Fibroblast of villous mesenchyme (primary cell): ENCODE data around the gene LIMS1. TPM values are rescaled to one million over a fixed set of nuclear protein-coding genes. Genes with fewer than 3 reads are reported as not detected.
A peak's percentile ranks its signal among the peaks of the same experiment; 100 is the strongest.

Source experiments
- DNase-seq: peaks from one replicate; pipeline ENCODE4 v3.0.0-alpha.2; 2010; ENCODE audit warnings: low read depth
- H3K4me3 ChIP-seq: 2 replicates; pipeline ENCODE4 v1.5.1; 2011; ENCODE audit warnings: low read depth, mild to moderate bottlenecking, low read length
- total RNA-seq: library from RNA; depleted of rRNA; stranded (reverse); fragments of >200 nt; gene quantifications from 2 replicates; pipeline ENCODE4 v1.2.3, GENCODE V29; 2012
- TF ChIP-seq, protein P1 (sequence below): IDR thresholded peaks from 2 replicates; pipeline ENCODE4 v1.5.1; 2012; ENCODE audit warnings: low read depth, mild to moderate bottlenecking, low read length; ENCODE audit not compliant: insufficient read depth

LIMS1 gene
- total RNA-seq, 1 donor: 152 TPM

DNA sequence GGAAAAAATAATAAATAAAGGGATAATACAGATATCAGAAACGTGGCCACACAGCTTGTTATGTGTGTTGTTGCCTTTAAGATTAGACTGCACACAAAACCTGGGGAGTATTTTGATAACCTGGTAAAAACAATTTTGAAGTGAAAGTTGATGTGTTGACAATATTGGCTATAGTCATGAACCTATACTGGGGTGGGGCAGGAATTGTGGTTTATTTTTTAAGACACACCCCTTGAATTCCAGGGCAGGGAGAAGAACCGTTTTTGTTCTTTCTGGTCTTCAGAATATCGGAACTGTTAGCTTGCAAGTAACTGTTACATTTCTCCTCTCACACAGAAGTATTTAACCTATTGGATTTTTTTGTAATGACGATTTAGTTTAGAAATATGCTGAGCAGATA is 80.4 kb downstream of the LIMS1 start:
- TF ChIP-seq, protein P1, sequence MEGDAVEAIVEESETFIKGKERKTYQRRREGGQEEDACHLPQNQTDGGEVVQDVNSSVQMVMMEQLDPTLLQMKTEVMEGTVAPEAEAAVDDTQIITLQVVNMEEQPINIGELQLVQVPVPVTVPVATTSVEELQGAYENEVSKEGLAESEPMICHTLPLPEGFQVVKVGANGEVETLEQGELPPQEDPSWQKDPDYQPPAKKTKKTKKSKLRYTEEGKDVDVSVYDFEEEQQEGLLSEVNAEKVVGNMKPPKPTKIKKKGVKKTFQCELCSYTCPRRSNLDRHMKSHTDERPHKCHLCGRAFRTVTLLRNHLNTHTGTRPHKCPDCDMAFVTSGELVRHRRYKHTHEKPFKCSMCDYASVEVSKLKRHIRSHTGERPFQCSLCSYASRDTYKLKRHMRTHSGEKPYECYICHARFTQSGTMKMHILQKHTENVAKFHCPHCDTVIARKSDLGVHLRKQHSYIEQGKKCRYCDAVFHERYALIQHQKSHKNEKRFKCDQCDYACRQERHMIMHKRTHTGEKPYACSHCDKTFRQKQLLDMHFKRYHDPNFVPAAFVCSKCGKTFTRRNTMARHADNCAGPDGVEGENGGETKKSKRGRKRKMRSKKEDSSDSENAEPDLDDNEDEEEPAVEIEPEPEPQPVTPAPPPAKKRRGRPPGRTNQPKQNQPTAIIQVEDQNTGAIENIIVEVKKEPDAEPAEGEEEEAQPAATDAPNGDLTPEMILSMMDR: no peak
- no peak for DNase-seq
- no peak overlapping the region for H3K4me3 ChIP-seq

DNA sequence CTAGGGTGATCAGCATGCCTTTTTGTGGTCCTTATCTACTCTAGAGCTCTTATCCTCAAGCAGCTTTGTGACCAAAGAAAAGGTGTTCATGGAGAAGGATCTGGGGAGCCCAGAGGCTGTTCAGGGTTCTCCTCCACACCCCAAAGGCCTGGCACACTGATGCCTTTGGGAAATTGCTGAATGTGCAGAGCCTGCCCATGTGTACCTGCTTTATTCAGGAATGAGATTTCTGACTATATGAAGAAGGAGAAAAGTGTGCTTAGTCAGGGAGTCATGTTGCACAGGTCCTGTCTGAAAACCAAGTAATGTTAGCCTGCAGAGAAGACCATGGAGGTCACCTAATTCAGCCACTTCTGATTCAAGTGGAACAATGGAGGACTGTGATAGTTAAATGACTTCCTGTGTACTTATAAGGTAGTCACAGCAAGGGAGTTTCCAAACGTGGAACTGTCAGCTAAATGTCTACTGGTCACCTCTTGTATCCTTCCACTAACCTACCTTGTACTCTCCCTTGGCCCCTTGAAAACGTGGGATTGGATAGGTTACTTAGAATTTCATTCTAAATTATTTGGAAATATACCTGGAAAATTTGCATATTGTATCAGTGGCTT is 81.3 kb downstream of the LIMS1 start:
- H3K4me3 ChIP-seq: no peak overlapping the region
- DNase-seq: no peak
- TF ChIP-seq, protein P1: no peak

DNA sequence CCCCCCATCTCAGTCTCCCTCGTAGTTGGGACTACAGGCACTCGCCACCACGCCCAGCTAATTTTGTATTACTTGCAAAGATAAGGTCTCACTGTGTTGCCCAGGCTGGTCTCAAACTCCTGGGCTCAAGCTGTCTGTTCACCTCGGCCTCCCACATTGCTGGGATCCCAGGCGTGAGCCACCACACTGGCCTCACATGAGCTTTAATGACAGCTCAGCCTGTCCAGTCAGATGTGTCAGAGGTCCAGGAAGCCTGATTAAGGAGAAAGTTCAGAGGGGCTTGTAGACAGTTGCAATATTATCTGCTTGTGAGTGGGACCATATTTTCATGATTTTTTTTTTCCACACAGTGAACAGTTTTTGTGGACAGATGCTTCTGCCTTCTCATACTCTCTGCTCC is 82.0 kb downstream of the LIMS1 start:
- DNase-seq: no peak
- TF ChIP-seq, protein P1: no peak
- no peak overlapping the region for H3K4me3 ChIP-seq

DNA sequence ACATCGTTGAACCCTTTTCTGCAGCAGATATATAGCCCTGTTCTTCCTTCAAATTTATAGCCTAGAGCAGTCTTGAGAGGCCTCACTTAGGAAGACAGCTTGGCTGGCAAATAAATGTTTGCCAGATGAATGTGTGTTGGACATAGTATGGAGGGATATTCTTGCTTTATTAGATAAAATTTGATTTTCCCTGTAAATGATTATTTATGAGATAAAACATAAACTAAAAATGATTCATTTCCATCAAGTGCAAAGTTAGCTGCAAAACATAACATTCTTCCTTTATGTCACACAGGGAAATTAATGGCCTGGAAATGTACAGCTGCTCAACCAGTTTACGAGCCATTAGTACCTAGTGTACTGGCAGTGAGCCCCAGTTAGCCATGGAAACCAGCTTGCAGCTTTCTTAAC is 82.5 kb downstream of the LIMS1 start:
- DNase-seq: peak; percentile 90
- TF ChIP-seq, protein P1: no peak
- no peak overlapping the region for H3K4me3 ChIP-seq

DNA sequence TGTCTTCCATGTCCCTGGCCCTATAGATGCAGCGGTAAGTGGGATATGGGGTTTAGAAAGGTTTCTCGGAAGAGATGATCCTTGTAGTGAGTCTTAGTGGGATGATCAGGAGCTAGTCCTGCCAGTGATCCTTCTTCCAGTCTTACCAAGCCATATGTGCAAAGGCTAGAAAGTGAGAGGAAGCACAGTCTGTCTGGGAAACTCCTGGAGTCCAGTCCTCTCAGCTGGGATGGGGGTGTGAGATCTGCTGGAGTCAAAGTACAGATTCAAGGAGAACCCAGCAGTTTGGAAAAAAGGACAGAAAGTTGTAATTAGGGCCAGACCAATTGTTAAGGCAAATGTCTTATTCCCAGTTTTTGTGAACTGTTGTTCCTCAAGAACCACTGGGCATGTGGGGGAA is 83.3 kb downstream of the LIMS1 start:
- H3K4me3 ChIP-seq: no peak overlapping the region
- DNase-seq: peak; percentile 53
- TF ChIP-seq, protein P1: no peak

DNA sequence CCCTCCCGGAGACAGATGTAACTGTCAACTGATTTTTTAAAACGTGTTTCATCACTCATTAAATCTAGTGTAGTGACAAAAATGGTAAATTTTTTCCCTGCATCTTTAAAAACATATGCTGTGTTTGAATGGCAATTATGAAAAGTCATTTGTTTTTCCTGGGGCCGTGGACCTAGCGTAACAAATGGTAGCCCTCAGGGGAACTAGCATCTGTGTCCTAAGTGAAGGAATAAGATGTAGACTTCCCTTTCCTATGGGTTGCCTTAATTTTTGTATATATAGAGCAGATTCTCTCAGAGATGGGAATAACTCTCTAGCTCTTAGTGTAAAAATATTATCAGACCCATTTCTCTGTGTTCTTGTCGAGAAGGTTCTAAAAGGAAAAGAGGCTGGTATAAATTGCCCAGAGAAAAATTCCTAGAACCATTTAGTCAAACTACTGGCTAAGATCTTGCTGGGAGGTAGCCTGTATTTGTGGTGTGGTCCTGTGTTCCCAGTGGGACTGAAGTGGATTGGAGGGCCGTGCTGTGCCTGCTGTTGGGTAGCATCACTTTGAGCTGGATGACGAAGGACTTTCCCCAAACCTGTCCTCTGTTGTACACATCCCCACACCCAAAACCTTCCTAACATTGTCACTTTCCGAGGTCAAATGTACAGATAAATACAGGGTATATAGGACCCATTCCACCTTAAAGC is 85.8 kb downstream of the LIMS1 start:
- no peak for DNase-seq
- H3K4me3 ChIP-seq: no peak overlapping the region
- TF ChIP-seq, protein P1: no peak
